ENCODE data around the gene NDUFAF8.

DNA sequence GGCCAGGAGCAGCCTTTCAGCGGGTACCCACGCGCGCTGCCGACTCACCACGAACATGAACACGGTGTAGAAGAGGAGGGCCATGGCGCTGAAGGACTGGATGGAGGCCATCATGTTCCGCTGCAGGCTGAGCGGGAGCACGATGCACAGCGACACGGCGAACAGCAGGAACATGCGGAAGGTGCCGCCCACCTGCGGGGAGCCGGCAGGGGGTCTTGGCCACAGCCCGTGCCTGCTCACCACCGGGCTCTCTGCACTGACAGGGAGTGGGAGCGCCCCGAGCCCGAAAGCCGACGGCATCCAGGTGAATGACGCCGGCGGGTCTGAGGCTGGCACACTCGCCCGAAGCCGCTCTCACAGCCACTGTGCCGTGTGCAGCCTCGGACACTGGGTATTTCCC, 43.0 kb downstream of the NDUFAF8 start:
- TF ChIP-seq, protein P1, sequence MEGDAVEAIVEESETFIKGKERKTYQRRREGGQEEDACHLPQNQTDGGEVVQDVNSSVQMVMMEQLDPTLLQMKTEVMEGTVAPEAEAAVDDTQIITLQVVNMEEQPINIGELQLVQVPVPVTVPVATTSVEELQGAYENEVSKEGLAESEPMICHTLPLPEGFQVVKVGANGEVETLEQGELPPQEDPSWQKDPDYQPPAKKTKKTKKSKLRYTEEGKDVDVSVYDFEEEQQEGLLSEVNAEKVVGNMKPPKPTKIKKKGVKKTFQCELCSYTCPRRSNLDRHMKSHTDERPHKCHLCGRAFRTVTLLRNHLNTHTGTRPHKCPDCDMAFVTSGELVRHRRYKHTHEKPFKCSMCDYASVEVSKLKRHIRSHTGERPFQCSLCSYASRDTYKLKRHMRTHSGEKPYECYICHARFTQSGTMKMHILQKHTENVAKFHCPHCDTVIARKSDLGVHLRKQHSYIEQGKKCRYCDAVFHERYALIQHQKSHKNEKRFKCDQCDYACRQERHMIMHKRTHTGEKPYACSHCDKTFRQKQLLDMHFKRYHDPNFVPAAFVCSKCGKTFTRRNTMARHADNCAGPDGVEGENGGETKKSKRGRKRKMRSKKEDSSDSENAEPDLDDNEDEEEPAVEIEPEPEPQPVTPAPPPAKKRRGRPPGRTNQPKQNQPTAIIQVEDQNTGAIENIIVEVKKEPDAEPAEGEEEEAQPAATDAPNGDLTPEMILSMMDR (IDR thresholded peaks at IDR 0.05), result no peak
- TF ChIP-seq POLR2AphosphoS5 (IDR thresholded peaks at IDR 0.05), result no peak

Measured in transverse colon (tissue), 4 donors.